Bronchial epithelial cell (primary cell): ENCODE measurements around the gene HEATR9. TPM values are rescaled to one million over a fixed set of nuclear protein-coding genes. Genes with fewer than 3 reads are reported as not detected.
"Not testable (repeated sequence)": the region's sequence is repeated elsewhere in the genome, so short reads cannot be mapped to it uniquely, and the experiment has no call there.

Experiments
- DNase-seq: peaks from one replicate; pipeline ENCODE4 v3.0.0-alpha.2; 2010; ENCODE audit warnings: low read depth
- FAIRE-seq: peaks from 2 replicates; lab custom pipeline; 2011; peaks lifted over from hg19 to GRCh38; lab: Jason Lieb, UNC
- H3K27me3 ChIP-seq: 2 replicates; pipeline ENCODE4 v1.5.1; 2011; ENCODE audit warnings: low read length; ENCODE audit not compliant: control insufficient read depth, insufficient read depth
- H3K36me3 ChIP-seq: 2 replicates; pipeline ENCODE4 v1.5.1; 2011; ENCODE audit warnings: low read length; ENCODE audit not compliant: control insufficient read depth, insufficient read depth
- H3K4me3 ChIP-seq: 2 replicates; pipeline ENCODE4 v1.5.1; 2011; ENCODE audit warnings: mild to moderate bottlenecking, low read depth, low read length, control low read depth
- CTCF ChIP-seq: IDR thresholded peaks from 2 replicates; pipeline ENCODE4 v1.5.1; 2011; ENCODE audit warnings: mild to moderate bottlenecking, moderate library complexity, low read length, control low read depth, inconsistent platforms; ENCODE audit not compliant: insufficient read depth, severe bottlenecking
- total RNA-seq: library from RNA; depleted of rRNA; stranded (reverse); fragments of >200 nt; gene quantifications from 2 replicates; pipeline ENCODE4 v1.2.1, GENCODE V29; 2014

Gene HEATR9
- total RNA-seq, 1 donor from 2014 or later: not detected

- Histone ChIP-seq H3K4me3 (no peak overlapping the region), H3K27me3 (no peaks in the 10 kb centered on the region), H3K36me3 (no peaks in the 10 kb centered on the region)
- no peak for TF ChIP-seq CTCF
- FAIRE-seq (no peak), DNase-seq (peak; percentile 15)
Observed at GRCh38 chr17:35898283-35899070, 29.8 kb upstream of the HEATR9 start.

DNA sequence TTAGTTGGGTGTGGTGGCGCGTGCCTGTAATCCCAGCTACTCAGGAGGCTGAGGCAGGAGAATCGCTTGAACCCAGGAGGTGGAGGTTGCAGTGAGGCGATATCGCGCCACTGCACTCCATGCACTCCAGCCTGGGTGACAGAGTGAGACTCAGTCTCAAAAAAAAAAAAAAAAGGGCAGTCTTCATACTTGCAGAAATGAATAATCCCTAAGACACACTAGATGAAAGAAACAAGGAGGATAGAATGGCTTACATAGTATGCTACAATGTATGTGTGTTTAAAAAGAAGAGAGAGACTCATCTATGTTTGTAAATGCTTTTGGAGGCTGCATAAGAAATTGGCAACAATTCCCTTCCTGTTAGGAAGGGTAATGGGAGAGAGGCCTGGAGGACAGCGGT lies 29.1 kb upstream of the HEATR9 start:
- H3K4me3 ChIP-seq, FAIRE-seq, DNase-seq, H3K27me3 ChIP-seq, H3K36me3 ChIP-seq: not testable (repeated sequence)

DNA sequence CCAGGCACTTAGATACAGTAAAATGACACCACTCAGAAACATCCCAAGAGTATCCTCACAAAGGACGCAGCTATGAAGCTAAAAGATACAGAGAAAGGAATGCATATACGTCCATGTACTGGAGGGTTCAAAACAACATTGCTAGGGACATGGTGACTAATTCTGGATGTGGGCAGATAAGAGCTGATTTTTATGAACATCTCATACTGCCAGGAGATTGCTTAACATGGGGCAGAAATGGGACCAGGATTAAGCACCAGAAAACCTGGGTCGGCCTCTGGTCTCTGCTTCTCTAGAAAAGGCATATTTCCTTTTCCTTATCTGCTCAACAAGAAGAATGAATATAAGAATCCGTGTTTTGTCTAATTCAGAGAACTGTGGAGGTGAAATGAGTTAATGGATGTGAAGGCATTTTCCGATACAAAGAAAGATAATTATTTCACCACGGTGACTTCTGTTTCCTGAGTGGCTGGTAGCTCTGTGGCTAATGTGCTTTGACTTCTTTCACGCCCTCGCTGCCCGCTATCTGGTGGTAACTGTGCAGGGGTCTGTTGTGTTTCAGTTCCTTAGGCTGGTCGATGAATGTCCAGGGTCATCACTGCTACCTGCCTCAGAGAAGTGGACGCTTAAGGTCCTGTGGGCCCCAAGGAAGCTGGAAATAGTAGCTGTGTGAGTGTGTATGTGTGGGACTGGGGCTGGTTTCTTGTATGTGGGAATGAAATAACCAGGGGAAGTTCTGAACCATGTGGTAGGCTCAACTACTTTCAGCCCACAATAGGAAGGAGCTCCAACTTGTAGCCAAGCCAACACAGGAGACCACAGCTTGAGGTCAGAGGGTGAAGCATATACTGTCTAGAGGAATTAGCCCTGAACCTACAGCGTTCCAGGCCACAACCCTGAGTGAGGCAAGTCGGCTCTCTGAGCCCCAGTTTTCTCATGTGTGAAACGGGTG lies 27.2 kb upstream of the HEATR9 start:
- no peak overlapping the region for H3K4me3 ChIP-seq
- no peaks in the 10 kb centered on the region for H3K36me3 ChIP-seq
- H3K27me3 ChIP-seq: no peaks in the 10 kb centered on the region
- no peak for TF ChIP-seq CTCF
- FAIRE-seq (no peak), DNase-seq (no peak)

DNA sequence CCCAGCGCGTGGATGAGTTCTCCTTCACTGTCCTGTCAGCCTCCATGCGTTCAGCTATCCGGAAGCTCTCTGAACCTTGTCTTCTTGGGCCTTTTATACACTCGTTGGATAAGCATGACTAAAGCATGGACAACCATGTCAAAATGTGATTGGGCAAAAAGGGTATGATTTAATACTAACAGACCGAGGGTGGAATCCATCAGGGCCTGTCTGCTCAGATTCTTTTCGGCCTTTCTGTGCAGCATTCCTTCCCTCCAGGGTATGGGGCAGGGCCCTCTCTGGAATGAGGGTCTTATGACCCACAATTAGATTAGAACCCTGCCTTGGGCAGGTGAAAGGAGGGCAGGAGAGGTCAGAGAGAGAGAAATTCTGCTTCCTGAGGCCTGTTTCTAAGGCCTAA lies 25.5 kb upstream of the HEATR9 start:
- Histone ChIP-seq H3K36me3 (no peaks in the 10 kb centered on the region), H3K4me3 (no peak overlapping the region), H3K27me3 (no peaks in the 10 kb centered on the region)
- no peak for TF ChIP-seq CTCF
- FAIRE-seq (no peak), DNase-seq (no peak)

DNA sequence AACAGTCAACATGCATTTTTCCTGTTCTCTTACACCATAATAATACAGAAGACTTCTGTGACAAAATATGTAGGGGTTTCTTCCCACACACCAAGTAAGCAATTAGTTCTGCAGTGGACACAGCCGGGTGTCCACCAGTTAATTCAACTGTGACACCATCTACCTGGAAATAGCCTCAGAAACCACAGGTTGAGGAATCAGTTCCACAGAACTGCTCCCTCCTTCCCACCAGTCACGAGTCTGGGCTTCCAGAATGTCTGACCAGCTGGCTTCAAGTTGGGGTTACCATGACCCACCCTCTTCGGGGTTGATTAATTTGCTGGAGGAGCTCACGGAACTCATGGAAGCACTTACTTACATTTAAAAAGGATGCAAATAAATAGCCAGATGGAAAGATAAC lies 25.1 kb upstream of the HEATR9 start:
- no peak for DNase-seq
- Histone ChIP-seq H3K27me3 (no peaks in the 10 kb centered on the region), H3K4me3 (no peak overlapping the region), H3K36me3 (no peaks in the 10 kb centered on the region)
- no peak for FAIRE-seq
- TF ChIP-seq CTCF: no peak
